ENCODE measurements around the gene SLC16A13.
"Not testable (repeated sequence)": the region's sequence is repeated elsewhere in the genome, so short reads cannot be mapped to it uniquely, and the experiment has no call there.

Gene SLC16A13

DNA sequence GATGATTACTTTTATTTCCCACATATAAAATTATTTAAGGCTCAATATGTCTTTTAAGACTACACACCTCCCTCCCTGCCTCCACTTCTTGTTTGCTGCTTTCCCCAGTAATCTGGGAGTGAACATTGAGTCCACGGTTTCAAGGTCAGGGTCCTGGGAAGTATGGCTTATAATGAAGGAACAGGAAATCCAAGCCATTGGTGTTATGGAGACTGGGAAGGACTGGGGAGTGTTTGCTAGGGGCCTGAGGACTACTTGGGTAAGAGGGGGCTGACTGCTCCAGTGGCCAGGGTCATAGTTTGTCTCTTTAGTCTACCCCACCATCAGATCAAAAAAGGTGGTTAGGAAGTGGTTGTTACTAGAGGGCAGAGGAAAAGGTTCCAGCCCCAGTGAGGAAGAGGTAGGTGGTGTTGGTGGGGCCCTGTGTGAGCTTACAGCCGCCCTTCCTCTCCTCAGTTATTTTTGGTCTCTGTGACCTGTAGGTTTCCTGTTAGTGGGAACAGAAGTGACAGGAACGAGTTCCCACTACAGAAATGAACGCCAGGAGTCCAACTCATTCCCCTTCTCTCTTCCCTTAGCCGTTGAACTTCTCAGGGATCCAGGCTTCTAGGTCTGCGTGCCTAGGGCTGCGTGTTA lies 742 bp upstream of the SLC16A13 start:
- no peak for DNase-seq

DNA sequence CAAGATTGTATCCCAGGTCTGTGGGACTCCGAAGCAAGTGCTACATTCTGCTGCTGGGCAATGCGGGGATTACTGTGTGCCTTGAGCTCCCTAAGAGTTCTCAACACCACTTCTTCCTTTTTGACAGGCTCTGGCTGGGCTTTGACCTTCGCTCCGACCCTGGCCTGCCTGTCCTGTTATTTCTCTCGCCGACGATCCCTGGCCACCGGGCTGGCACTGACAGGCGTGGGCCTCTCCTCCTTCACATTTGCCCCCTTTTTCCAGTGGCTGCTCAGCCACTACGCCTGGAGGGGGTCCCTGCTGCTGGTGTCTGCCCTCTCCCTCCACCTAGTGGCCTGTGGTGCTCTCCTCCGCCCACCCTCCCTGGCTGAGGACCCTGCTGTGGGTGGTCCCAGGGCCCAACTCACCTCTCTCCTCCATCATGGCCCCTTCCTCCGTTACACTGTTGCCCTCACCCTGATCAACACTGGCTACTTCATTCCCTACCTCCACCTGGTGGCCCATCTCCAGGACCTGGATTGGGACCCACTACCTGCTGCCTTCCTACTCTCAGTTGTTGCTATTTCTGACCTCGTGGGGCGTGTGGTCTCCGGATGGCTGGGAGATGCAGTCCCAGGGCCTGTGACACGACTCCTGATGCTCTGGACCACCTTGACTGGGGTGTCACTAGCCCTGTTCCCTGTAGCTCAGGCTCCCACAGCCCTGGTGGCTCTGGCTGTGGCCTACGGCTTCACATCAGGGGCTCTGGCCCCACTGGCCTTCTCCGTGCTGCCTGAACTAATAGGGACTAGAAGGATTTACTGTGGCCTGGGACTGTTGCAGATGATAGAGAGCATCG lies 2.4 kb downstream of the SLC16A13 start:
- DNase-seq = no peak

DNA sequence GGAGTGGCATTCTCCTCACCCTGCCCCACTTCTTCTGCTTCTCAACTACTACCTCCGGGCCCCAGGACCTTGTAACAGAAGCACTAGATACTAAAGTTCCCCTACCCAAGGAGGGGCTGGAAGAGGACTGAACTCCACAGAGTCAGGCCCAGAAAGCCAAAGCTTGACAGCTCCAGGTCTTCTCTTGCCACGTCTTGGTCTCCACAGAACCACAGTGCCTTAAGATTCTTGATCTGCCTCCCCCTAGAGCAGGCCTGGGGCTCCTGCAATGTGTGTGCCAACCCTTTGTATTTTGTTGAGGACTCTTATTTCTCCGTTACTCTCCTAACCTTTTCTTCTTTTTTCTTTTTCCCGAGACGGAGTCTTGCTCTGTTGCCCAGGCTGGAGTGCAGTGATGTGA lies 4.0 kb downstream of the SLC16A13 start:
- no peak for DNase-seq

DNA sequence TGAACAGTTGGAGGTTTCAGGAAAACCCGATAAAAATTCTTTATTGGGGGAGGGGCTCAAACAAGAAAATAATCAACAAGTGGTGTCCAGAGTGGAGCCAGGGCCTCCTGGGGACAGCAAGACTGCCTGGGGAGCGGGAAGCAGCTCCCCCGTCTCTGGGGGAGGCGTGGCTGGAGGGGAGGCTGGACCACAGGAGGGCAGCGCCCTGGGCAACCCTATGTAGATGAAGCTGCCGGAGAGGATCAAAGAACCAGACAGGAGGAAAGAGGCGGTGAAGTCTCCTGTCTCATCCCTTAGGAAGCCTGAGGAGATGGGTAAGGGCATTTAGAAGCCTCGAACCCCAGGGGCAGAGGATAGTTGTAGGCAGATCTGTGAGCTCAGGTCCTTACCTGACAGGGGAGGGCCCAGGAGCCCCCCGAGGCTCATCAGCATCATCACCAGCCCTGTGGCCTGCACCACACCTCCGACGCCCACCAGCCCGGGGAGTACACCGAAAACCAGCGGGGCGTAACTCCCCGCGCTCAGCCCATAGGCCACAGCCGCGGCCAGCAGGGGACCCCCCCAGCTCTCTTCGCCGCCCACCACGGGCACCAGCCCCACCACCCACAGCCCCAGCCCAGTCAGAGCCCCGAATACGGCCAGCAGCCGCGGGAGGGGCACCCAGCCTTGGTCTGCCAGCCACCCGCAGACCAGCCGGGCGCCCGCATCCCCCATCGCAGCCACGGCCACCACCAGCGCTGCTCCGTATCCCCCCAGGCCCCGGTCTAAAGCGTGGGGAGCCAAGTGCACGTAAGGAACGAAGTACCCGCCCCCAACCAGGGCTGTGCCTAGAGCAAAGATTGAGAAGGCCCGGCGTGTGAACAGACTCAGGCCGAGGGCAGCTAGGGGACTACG lies 6.0 kb downstream of the SLC16A13 start:
- DNase-seq = no peak

DNA sequence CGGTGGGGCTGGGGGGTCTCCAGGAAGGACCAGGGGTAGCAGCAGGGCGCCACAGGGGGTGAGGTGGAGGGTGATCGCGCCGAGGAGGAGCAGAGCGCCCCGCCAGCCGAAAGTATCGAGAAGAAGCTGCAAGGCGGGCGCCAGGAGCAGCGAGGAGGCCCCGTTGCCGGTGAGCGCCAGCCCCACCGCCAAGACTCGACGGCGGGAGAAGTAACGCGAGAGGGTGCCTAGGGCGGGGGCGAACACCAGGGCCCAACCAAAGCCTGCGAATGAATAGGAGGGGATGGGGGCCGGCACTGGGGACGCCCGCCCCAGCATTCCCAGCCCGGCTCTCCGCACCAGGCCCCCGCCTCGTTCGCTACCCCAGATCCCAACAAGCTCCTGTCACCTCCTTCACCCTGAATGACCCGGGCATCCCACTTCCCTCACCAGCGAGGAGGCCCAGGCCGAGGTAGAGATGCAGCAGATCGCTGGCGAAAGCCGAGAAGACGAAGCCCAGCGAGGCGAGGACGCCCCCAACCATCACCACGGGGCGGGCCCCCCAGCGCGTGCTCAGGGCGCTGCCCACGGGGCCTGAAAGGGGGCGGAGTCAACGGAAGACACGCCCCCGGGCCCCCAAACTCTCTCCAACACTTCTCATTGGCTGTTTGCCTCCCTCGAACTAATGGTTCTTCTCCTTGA lies 6.8 kb downstream of the SLC16A13 start:
- DNase-seq = no peak

DNA sequence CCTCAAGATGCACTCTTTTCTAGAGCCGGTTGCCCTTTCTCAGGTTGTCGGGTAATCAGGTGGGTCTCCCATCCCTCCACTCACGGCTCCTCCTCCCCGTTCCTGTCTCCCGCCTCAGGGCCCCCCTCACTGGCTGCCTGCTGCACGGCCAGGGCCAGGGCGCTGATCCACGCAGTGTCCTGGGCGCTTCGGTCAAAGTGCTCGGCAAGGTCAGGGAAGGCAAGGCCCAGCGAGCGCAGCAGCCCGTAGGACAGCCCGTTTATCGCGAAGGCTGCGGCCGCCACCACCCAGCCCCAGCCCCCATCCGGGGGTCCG lies 7.3 kb downstream of the SLC16A13 start:
- DNase-seq = no peak

DNA sequence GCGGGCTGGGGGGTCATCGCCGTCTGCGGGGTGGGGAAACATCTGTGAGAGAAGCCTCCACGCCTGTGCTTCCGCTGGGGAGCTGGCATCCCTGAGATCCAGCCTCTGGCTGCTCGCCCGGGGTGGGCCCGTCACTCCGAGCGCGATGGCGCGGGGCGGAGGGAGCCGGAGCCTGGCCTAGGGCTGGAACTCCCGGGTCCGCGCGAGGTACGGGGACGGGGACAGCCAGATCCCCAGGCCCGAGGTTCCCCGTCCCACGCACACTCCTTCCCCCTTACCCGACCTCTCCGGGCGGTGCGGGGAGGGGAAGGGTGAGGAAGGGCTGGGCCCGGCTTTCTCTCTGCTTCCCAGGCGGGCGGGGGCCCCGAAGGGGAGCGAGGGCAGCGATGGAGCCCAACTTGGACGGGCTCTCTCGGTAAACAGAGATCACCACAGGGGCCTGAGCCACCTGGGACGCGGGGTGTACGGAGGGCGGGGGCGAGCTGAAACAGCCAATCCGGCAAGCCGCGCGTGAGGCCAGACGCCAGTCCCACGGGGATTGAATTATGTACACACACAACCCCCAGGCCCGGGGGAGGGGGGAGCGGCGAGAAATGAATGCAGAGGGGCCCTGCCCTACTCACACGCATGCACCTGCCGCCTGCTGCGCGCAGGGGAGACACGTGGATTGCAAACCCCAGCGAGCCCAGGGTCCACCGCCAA lies 7.8 kb downstream of the SLC16A13 start, which contains the start of gene SLC16A11:
TSS of gene SLC16A11 (minus strand) at position 596 of the 702 bp plus-strand sequence. CDS start at position 17, 579 bp downstream.
- no peak for DNase-seq

DNA sequence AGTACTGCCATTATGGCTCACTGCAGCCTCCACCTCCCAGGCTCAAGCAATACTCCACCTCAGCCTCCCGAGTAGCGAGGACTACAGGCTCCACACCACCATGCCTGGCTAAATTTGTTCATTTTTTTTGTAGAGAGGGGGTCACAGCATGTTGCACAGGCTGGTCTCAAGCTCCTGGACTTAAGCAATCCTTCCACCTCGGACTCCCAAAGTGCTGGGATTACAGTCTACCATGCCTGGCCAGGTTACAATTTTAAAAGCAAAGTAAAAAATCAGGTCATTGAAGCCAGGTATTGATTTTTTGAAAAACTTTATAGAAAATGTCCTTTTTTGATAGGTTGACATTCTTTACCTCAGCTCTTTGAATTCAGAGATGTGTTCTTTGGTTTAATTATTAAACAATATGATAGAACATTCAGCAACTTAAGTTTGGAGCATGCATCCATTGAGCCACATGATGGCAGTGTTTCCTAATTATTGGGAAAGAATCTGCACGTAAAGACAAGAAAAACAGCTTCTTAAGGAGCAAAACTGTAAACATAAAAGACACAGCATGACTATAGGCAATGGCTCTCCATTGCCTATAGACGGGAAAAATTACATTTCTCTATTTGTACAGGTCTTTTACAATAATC lies 9.8 kb downstream of the SLC16A13 start:
- DNase-seq = no peak

DNA sequence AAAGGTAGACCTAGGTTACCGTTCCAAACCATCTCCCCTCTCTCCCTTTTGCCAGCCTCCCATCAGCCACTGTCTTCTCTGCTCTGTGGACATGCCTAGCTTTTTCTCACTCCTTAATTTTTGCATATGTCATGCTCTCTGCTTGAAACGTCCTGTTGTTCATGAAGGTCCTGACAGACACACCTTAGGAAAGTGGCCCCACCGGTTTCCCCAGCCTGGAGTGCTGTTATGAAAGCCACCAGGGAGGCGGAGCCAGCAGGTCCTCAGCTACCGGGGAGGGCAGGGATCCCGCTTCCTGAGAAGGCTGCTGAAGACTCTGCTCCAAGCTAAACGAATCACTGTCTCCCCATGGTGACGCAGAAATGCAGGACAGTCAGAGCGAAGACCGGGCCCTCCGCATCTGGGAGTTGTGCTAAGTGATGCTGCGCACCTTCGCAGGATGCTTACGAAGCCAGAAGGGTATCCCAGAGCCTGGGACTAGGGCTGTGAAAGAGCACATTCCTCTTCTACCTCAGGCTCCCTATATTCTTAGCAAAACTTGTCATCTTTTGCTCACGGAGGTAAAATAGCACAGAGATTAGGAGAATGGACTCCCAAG lies 10.4 kb downstream of the SLC16A13 start:
- DNase-seq = no peak

DNA sequence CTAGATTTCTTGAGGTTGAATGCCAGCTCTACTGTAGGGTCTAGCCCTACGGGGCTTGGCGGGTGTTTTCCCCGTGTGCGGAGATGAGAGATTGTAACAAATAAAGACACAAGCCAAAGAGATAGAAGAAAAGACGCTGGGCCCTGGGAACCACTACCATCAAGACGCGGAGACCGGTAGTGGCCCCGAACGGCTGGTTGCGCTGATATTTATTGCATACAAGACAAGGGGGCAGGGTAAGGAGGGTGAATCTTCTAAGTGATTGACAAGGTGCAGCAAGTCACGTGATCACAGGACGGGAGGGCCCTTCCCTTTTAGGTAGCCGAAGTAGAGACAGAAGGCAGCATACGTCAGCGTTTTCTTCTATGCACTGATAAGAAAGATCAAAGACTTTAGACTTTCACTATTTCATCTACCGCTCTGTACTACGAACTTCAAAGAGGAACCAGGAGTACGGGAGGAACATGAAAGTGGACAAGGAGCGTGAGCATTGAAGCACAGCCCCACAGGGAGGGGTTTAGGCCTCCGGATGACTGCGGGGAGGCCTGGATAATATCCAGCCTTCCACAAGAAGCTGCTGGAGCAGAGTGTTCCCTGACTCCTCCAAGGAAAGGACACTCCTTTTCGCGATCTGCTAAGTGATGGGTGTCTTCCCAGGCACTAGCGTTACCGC lies 11.0 kb downstream of the SLC16A13 start:
- DNase-seq = not testable (repeated sequence)

DNA sequence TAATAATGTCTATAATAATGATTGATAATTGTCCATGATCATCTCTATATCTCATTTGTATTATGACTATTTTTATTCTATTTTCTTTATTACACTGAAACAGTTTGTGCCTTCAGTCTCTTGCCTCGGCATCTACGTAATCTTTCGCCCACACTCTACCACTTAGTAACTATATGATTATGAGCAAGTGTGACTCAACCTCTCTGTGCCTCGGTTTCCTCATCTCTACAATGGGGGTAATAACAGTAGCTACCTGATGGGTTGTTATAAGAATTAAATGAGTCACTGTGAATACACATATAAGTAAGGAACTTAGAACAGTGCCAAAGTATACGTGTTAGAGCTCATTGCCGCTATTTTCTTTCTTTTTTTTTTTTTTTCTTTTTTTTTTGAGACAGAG lies 11.8 kb downstream of the SLC16A13 start:
- DNase-seq = no peak

DNA sequence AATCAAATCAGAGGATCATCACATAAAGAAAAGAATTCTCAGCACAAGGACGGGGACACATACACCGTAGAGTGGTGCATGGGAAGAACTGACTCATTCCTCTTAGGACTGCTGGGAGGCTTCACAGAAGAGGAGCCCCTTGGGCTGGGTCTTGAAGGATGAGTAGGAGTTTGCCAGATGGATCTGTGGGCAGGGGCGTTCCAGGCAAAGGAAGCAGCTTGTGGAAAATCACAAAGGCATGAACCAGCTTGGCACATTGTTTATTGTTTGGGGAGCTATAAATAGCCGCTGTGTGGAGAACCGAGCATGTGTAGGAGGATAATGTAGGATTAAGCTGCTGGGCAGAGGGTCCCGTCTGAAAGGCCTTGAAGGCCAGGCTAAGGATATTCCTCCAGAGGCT lies 13.2 kb downstream of the SLC16A13 start:
- no peak for DNase-seq

DNA sequence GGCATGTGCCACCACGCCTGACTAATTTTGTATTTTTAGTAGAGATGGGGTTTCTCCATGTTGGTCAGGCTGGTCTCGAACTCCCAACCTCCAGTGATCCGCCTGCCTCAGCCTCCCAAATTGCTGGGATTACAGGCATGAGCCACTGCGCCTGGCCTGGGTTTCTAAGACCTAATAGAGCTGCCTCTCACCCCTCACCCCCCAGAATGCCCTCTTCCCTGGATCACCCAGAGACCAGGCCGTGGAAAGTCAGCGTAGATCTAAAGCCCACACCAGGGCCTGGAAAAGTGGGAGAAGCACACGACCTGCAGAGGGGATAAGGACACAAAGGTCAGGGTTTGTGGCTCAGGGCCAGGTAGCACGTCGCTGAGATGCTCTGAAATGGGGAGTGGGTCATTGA lies 14.8 kb downstream of the SLC16A13 start:
- DNase-seq = not testable (repeated sequence)

DNA sequence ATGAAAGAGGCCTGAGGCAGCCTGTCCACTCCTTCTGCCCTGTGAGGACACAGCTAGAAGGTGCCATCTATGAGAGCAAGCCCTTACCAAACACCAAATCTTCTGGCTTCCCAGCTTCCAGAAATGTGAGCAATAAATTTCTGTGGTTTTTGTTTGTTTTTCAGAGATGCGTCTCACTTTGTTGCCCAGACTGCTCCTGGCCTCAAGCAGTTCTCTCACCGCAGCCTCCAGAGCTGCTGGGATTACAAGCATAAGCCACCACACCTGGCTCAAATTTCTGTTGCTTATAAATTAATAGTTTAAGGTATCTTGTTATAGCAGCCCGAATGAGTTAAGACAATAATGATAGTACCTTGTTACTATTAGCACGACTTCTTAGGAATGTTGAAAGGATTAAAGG lies 20.6 kb downstream of the SLC16A13 start:
- DNase-seq = no peak

DNA sequence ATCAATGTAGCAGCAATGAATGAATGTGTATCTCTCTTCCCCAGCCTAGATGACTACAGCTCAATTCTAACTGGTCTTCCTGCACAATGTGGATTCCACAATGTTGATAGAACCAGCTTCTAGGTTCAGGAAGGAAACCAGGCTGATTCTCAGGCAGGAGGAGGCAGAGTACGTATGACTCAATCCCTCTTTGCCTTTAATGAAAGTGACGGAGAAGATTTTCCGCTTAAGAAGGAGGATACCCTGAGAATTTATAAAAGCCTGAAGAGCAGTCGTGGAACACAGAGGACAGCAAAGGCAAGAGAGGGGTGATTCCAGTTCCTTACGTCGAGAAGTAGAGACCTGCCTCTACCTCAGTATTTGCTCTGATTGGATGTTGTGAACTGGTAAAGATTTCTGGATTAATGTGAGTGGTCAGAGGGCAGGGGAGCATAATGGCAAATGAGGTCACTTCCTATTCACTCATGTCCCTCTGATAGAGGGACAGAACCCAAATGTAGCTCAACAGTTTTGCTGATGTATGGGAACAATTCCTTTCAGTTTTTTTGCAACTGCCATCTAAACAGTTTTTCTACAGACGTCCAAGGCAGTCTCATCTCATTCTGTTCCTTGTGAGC lies 23.1 kb downstream of the SLC16A13 start:
- no peak for DNase-seq

DNA sequence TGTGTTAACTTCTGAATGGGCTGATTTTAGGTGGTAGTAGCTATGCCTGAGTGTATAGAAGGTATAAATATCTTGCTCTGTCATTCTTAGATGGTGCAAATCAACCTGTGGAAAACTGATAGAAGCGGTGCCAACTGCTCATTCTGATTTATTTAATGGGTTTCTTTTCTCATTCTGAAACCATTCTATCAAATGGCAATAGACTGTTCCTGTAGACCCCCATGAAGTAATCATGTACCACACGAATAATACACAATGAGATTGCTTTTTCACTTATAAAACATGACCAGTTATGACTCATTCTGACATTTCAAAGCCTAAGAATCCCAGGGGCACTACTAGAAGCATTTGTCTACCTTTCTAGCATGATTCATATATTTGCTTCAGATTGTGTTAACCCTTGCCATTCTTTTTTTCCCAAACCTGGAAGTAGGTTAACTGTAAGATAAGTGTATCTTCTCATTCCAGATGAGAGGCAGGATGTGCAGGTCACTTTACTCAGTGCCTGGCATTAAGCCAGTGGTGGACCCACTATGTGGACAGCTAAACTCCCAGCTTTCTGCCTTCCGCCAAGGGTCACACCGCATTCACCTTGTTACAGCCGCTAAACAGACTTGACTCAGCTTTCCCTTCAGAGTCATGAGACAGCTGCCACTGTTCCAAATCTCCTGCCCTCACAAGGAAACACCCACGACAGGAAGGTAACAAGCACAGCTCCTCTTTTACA lies 24.5 kb downstream of the SLC16A13 start:
- DNase-seq = no peak

DNA sequence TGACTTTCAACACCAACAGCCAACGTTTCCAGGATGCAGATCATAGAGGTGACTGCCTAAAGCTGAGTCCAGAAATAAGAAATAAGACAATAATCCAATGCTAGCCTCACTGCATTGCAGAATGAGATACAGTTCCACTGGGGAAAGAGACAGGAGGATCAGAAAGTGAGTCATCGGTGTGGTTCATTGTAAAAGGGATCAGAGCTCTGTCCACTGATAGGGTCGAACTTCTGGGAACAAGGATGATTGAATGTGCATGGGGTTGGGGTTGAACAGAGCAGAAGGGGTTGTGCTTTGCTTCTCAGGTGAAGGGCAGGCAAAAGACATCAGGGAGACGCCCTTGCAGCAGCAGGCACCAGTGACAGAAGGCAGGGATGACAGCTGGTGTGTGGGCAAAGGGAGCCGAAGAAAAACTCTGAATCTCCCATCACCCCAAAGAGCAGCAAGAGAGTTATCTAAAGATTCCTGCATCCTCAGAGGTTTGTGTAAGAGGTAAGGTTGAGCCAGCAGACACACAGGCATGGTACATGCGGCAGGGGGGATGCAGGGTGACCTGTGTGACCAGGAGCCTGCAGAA lies 27.8 kb downstream of the SLC16A13 start:
- no peak for DNase-seq

DNA sequence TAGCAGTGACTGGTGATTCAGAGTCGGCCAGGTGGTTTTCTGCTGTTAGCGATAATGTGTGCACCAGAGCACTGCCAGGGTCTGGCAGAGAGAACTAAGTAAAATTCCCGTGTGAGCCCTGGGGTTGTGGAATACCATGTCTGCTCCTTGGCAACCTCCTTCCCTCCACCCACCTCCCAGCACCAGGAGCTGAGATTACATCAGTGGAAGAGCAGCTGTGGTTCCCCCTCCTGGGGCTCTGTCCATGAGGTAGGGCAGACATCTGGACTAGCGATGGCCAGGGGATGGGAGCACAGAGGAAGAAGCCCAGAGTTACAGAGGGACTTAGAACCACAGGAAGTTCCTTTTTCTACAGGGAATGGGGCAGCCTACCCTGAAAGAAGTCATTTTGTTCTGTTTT lies 28.4 kb downstream of the SLC16A13 start:
- no peak for DNase-seq

DNA sequence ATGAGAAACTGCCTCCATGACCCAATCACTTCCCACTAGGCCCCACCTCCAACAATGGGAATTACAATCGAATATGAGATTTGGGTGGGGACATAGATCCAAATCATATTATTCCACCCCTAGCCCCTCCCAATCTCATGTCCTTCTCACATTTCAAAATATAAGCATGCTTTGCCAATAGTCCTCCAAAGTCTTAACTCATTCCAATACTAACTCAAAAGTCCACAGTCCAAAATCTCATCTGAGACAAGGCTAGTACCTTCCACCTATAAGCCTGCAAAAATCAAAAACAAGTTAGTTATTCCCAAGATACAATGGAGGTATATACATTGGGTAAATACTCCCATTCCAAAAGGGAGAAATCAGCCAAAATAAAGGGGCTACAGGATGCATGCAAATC lies 31.4 kb downstream of the SLC16A13 start:
- DNase-seq = no peak
